Caki2 (cell line): ENCODE measurements around the gene DOK4. TPM values are rescaled to one million over a fixed set of nuclear protein-coding genes. Genes with fewer than 3 reads are reported as not detected.

Experiments
- DNase-seq: peaks from one replicate; pipeline ENCODE4 v3.0.0-alpha.2; 2015; ENCODE audit warnings: low read depth
- in situ Hi-C: cut with HindIII; loops from 2 replicates; pipeline ENCODE4 v1.10.0; 2016; ENCODE audit warnings: low sequenced_read_pairs, low pct_unique_long_range_greater_than_20kb, mixed read lengths
- total RNA-seq: library from RNA; depleted of rRNA; stranded (reverse); fragments of >200 nt; shearing (Covaris generic); gene quantifications from 2 replicates; pipeline ENCODE4 v1.2.3, GENCODE V29; 2014; ENCODE audit warnings: low replicate concordance; rRNA removed

The DOK4 gene
- total RNA-seq, 1 experiment from 2014 or later, result 21.9 TPM

DNA sequence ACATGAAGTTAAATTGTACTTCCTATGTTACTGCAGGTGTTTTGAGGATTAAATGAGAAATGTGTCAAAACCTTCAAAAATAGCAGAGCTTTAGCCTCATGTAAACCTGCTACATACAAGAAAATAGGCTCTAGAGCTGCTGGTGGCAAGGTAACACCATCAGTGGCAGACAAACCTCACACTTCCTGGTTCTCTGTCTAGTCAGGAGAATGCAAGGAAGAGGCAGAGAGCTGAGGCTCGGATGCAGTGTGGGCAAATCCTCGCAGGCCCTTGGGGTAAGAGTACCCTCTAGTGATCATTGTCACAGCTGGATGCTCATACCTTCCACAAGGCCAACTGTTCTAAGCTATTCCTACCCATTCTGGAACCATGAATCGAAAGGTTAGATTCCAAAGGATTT lies 53.3 kb downstream of the DOK4 start:
- in situ Hi-C loops, result no loop called here
- no peak for DNase-seq

DNA sequence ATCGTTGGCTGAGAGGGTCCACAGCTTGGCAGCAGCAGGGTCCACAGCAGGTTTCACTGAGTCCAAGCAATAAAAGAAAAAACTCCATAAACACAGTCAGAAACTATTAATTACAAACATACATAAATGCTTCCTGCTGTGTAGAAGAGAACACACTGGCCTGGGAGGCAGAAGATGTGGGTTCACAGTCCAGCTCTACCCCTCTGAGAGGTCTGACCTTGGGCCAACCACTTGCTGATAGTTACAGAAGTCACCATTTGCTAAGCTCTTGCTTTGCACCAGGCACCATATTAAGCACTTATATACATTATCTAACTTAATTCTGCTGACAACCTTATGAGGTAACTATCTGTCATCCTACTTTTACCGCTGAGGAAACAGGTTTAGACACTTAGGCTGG lies 53.8 kb downstream of the DOK4 start:
- DNase-seq, result no peak
- in situ Hi-C loops, result no loop called here

DNA sequence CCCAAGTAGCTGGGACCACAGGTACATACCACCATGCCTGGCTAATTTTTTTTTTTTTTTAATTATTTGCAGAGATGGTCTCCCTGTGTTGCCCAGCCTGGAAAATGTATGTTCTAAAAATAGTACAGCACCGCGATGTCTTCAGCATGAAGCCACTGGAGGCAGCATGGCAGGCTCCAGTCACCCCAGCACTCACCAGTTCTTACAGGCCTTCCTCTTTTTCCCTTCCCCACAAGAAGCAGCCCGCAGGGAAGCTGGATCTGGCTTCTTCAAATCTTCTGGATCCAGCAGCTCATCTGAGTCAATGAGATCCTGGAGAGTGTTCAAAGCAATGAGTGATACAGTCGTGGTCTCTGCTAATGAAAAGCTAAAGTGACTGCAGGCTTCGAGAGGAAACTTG lies 55.3 kb downstream of the DOK4 start:
- no peak for DNase-seq
- in situ Hi-C loops, result no loop called here

DNA sequence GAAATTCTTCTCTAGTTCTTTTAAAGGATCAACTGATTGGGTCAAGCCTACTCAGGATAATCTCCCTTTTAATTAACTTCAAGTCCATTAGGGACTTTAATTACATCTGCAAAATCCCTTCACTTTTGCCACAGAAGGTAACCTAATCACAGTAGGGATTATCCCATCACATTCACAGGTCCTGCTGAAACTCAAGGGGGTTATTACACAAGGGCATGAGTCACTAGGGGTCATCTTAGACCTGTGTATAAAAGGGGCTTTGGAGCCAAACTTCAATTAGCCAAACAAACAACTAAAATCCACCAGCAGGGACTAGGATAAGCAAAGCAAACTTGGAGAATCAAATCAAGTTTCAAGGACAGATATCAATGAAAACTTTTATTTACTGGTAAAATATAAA lies 58.5 kb downstream of the DOK4 start:
- in situ Hi-C loops, result no loop called here
- DNase-seq, result no peak

DNA sequence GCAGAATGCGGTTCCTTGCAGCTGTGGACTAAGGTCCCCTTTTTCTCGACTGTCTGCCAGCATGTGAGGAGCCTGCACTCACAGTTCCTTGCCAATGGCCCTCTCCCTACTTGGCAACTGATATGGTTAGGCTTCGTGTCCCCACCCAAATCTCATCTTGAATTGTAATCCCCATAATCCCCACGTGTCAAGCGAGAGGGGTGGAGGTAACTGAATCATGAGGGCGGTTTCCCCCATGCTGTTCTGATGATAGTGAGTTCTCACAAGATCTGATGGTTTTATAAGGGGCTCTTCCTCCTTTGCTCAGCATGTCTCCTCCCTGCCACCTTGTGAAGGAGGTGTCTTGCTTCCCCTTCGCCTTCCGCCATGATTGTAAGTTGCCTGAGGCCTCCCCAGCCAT lies 59.0 kb downstream of the DOK4 start:
- DNase-seq, result no peak
- in situ Hi-C loops, result no loop called here

DNA sequence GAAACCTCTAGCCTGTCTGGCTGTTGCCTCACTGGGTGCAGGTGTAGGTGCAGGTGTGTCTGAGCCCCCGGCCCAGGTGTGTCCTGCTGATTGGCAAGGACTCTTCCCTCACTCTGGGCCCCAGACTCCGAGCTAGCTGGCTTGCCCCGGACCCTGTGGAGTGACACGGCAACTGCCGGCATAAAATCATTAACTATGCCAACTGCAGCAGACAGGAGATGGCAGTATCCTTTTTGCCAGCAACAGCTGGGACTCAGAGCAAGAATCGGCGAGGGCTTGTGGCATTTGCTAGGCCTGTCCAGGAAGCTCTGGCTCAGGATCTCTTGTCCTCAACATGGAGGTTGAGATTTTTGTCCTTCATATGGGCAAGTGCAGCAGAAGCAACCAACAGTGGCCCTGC lies 59.9 kb downstream of the DOK4 start:
- no peak for DNase-seq
- in situ Hi-C loops, result no loop called here

DNA sequence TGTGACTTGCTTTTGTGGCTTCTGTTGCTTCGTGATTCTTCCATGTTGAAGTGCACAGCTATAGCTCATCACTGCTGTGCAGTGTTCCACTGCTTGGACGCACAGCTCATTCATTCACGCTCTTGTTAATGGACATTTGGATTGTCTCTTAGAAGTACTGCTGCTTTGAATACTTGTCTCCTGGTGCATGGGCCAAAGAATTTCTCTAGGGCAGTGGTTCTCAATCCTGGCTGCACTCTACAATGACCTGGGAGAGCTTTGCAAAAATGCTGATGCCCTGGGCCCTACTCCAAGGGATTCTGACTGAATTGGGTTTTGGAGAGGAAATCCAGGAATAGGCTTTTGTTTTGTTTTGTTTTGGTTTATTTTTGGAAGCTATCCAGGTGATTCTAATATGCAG lies 61.7 kb downstream of the DOK4 start:
- in situ Hi-C loops, result no loop called here

DNA sequence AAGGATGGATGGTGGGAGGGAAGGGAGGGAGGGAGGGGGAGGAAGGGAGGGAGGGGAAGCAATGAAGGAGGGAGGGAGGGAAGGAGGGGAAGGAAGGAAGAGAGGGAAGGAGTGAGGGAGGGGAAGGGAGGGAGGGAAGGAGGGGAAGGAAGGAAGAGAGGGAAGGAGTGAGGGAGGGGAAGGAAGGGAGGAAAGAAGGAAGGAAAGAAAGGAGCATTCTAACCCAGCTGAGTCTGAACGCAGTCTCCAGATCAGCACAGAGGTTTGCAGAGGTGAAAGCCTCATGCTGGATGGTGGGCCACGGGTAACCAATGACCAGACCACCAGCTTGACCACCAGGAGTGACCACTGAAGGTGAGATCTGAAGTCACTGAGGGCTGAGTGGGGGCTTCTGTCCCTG lies 63.1 kb downstream of the DOK4 start:
- DNase-seq, result no peak
- in situ Hi-C loops, result no loop called here

More for the DNA sequence above, 61.7 kb downstream of the DOK4 start:
- DNase-seq, result no peak

DNA sequence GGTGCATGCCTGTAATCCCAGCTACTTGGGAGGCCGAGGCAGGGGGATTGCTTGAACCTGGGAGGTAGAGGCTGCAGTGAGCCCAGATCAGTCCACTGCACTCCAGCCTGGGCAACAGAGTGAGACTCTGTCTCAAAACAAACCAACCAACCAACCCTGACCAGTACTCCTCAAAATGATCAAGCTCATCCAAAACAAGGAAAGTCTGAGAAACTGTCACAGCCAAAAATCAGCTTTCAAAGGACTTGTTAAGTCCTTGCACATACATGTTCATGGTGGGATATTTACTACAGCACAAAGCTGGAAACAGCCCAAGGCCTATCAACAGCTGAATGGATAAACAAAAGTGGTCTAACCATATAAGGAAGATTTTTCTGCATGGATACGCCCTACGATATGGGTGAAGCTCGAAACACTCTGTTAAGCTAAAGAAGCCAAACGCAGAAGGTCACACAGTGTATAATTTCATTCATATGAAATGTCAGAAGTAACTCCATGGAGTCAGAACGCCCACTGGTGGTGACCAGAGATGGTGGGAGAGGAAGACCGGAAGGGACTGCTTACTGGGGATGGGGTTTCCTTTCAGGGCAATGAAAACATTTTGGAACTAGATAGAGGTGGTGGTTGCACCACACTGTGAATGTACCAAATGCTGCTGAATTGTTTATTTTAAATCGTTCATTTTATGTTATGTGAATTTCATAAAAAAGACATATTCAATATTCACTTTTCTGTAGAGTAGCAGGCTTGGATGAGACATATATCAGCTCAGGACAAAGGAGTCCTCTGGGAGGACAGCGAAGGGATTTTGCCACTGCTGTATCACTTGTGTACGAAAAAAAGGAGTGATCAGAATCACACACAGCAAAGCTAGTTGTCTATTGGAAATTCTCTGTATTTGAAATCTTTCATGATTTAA lies 64.0 kb downstream of the DOK4 start:
- peak; percentile 33 for DNase-seq

More for the DNA sequence above, 64.0 kb downstream of the DOK4 start:
- in situ Hi-C loops, result no loop called here

Other genes with a start within 250 kb of the DOK4 start
- gene ARL2BP, start 241.2 kb downstream of the DOK4 start, total RNA-seq, result 134 and 155 TPM in 2 replicates
- gene PLLP, start 201.8 kb downstream of the DOK4 start, total RNA-seq, result 17.0 and 21.3 TPM in 2 replicates
- gene CCL22, start 127.7 kb downstream of the DOK4 start, total RNA-seq, result not detected in 2 replicates
- gene CX3CL1, start 114.0 kb downstream of the DOK4 start, total RNA-seq, result 16.4 and 59.5 TPM in 2 replicates
- not detected in 2 replicates for gene CCL17, start 81.7 kb downstream of the DOK4 start, total RNA-seq
- 89.8 and 130 TPM in 2 replicates for gene CIAPIN1, start 39.1 kb downstream of the DOK4 start, total RNA-seq
- gene COQ9, start 39.0 kb downstream of the DOK4 start, total RNA-seq, result 92.2 and 114 TPM in 2 replicates
- 134 and 225 TPM in 2 replicates for gene POLR2C, start 23.8 kb downstream of the DOK4 start, total RNA-seq
- 22.2 and 23.1 TPM in 2 replicates for gene CCDC102A, start 50.1 kb upstream of the DOK4 start, total RNA-seq
- gene ADGRG5, start 56.1 kb upstream of the DOK4 start, total RNA-seq, result not detected in 2 replicates
- gene ADGRG1, start 142.1 kb upstream of the DOK4 start, total RNA-seq, result 32.2 and 37.7 TPM in 2 replicates
- gene ADGRG3, start 181.8 kb upstream of the DOK4 start, total RNA-seq, result not detected in 2 replicates
- 0.35 TPM in 1 of 2 replicates, not detected in the other for gene DRC7, start 208.3 kb upstream of the DOK4 start, total RNA-seq
- gene KATNB1, start 249.3 kb upstream of the DOK4 start, total RNA-seq, result 22.8 and 42.3 TPM in 2 replicates